ENCODE data around the gene TIGD7.

TIGD7 gene, protein sequence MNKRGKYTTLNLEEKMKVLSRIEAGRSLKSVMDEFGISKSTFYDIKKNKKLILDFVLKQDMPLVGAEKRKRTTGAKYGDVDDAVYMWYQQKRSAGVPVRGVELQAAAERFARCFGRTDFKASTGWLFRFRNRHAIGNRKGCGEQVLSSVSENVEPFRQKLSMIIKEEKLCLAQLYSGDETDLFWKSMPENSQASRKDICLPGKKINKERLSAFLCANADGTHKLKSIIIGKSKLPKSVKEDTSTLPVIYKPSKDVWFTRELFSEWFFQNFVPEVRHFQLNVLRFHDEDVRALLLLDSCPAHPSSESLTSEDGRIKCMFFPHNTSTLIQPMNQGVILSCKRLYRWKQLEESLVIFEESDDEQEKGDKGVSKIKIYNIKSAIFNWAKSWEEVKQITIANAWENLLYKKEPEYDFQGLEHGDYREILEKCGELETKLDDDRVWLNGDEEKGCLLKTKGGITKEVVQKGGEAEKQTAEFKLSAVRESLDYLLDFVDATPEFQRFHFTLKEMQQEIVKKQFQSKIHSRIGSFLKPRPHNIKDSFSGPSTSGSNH

GRCh38 chr16:3305109-3306068 is at the start of gene TIGD7, which contains the start of gene ZNF75A:
Gene TIGD7 (minus strand): TSS chr16:3305430. CDS start chr16:3300614, 4,816 bp downstream.
Gene ZNF75A (plus strand): TSS chr16:3305497. CDS start chr16:3308429, 2,932 bp downstream.
- DNase-seq: peak; percentile 85

DNA sequence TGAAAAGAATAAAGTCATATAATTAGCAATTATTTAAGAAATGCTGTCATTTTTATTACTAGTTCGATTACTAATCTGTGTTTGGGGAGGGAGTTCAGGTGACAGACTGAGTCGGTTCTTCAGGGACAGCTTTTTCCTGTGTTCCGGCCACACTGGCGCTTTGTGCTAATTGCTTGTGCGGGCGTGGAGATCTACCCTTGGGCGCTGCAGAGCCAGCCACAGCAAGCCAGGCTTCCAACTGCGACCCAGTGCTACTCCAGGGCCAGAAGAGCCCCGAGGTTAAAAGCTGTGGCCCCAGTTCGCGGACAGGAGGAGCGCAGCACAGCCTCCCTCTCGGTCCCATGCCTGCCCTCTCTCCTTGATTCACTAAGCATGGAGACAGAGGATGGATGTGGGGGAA is 43.9 kb upstream of the TIGD7 start:
- DNase-seq: no peak

DNA sequence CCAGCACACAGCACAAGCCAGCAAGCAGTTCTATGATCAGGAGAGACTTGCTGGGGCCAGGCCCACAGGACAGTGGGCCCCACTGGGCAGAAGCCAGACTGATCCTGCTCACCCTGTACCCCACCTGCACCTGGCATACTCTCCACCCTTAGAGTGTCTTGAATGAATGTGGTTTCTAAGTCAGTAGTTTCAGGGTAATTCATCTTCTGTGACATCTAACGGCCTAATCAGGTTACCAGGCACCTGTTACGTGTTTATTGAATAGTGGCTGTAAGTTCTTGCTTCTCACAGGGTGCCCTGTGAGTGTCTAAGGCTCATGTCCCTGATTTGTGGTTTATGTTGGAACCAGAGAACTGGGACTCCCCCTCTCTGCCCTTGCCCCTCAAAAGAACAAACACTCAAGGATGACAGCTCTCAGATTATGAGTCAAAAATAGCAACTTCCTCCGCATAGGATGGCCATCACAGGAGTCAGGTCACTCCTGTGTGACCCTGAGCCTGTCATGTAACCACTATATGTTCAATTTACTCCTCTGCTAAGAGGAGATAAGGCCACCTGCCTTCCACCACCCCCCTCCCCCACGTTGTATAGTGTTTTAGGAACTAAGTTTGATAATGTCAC is 43.4 kb upstream of the TIGD7 start:
- no peak for DNase-seq

- DNase-seq: no peak
Measured at GRCh38 chr16:3347586-3347985, 42.4 kb upstream of the TIGD7 start.

- no peak for DNase-seq
Measured at GRCh38 chr16:3346041-3346440, 40.8 kb upstream of the TIGD7 start.

DNA sequence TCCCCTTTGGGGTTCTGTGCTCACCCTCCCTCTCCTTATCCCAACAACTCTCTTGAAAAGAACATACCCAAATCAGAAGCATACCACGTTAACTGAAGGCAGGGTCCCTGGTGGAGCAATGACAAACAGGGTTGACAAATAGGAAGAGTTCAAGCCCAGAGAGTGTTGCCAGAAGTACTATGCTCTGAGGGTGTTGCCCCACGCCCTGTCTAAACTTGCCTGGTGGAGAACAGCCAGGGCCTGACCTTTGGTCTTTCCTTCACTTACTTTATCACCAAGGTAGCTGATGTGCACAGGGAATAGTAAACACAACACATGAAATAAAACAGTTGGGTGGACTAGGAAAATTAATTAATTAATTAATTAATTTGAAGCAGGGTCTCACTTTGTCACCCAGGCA is 23.4 kb upstream of the TIGD7 start:
- DNase-seq: no peak

- no peak for DNase-seq
Measured at GRCh38 chr16:3328104-3328503, 22.9 kb upstream of the TIGD7 start.

DNA sequence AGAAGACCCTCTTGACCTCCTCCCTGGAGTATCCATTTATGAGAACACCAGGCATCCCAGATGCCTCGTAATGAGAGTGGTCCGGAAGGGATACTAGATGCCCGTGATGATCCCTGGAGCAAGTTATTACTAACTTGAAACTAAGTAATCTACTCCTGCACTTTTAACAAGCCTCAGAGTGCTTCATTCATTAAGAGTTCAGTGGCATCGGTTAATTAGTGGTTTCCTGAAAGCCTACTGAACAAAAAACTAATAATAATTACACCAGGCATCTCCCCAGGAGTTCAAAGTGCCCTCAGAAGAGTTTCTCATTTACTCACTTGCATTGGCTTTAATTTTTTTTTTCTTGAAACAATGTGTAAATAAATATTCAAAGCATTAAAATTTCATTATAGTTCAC is 22.3 kb upstream of the TIGD7 start:
- DNase-seq: no peak

GRCh38 chr16:3321816-3322215 is 16.6 kb upstream of the TIGD7 start:
- no peak for DNase-seq

- DNase-seq: no peak
Measured at GRCh38 chr16:3317315-3317999, 12.2 kb upstream of the TIGD7 start.

DNA sequence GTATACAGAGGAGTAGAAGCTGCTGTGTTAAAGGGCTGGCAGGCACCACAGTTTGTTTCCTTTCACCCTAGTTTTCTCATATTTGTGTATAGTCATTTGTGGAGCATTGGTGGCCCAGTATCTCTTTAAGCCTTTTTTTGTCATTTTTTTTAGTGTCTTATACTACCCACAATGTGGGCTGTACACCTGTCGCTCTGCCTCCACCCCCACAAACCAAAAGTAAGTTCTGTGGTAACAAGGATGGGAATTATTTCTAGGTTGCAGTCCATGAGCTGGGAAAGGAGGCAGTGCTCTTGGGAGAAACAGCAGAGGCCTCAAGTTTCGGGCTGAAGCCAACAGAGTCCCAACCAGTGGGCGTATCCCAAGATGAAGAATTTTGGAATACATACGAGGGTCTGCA is 6.3 kb upstream of the TIGD7 start:
- DNase-seq: no peak

DNA sequence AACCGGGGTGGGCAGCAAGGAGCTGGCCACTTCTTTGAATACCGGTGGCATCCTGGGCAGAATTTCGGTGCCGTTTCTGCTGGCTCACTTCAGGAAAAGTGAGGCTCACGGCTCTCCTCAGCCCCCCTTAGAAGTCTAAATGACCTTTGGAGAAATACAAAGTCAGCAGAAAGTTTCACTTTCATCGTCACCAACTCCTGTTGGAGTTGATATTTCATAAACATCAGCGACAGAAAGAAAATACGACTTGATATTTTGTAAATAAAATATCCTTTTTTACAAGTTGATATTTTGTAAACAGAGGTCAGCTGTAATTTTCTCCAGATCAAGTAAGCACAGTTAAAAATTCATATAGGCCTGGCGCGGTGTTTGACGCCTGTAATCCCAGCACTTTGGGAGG is 848 bp upstream of the TIGD7 start:
- no peak for DNase-seq

GRCh38 chr16:3304370-3304769 is 860 bp downstream of the TIGD7 start:
- no peak for DNase-seq

DNA sequence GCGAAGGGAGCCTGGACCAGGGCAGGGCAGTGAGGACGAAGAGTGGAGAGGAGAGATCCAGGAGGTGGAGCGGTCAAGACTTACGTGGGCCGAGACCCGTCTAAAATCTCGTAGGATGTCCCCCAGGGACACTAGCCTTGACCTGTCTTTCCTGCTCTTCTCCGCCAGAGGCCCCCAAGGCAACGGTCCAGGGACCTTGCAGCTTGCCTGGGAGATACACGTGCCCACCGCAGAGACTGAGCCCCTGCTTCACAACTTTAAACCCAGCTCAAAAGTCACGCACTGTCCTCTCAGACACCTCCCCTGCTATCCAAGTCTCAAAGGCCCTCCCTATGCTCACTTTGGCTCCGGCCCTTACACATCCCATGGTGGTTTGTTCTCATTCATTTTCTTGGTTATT is 9.4 kb downstream of the TIGD7 start:
- no peak for DNase-seq

DNA sequence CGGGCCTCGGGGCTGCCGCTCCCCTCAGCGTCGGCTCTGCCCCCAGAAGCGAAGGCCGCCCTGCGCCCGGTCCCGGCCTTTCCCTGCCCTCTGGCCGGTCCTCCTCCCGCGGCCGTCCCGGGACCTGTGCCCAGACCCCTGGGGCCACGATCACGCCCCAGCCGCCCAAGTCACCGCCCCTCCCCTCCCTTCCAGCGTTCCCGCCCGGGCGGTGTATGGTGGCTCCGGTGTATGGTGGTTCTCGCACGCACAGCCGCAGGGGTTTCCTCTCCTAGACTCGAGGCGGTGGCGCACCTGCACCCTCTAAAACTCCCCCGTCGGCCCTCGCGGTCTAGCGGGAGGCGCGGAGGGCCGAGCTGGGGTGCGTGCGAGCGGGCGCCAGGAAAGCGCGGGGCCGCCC is 10.0 kb downstream of the TIGD7 start:
- no peak for DNase-seq

DNA sequence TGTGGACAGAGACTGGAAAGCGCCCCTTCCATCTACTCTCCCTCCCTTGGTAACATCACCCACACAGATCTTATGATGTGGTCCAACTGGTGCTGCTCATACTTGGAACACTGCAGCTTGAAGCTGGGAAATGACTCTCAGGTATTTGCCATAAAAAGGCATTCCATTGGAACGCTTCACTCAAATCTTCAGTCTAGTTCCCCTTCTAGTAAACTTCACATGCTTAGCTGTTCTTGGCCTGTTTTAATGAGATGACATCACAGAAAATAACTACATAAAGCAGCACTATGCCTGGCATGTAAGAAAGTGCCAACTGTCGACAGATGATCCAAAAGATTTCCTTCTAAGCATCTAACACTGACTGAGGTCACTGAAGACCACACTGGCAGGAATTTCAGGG is 12.6 kb downstream of the TIGD7 start:
- no peak for DNase-seq

DNA sequence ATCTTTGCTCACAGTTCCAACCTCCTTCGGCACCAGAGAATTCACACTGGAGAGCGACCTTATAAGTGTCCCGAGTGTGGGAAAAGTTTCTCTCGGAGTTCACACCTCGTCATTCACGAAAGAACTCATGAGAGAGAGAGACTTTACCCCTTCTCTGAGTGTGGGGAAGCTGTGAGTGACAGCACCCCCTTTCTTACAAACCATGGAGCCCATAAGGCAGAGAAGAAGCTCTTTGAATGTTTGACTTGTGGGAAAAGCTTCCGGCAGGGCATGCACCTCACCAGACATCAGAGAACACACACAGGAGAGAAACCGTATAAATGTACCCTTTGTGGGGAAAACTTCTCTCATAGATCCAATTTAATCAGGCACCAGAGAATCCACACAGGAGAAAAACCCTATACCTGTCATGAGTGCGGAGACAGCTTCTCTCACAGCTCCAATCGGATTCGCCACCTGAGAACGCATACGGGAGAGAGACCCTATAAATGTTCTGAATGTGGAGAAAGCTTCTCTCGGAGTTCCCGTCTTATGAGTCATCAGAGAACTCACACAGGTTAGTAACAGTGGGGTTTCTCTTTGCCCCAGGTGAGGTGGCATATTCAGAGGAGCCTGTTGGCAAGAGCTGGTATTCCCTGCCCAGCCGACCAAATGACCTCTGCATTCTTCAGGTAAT is 15.1 kb downstream of the TIGD7 start:
- no peak for DNase-seq

- no peak for DNase-seq
Measured at GRCh38 chr16:3285131-3285530, 20.1 kb downstream of the TIGD7 start.

DNA sequence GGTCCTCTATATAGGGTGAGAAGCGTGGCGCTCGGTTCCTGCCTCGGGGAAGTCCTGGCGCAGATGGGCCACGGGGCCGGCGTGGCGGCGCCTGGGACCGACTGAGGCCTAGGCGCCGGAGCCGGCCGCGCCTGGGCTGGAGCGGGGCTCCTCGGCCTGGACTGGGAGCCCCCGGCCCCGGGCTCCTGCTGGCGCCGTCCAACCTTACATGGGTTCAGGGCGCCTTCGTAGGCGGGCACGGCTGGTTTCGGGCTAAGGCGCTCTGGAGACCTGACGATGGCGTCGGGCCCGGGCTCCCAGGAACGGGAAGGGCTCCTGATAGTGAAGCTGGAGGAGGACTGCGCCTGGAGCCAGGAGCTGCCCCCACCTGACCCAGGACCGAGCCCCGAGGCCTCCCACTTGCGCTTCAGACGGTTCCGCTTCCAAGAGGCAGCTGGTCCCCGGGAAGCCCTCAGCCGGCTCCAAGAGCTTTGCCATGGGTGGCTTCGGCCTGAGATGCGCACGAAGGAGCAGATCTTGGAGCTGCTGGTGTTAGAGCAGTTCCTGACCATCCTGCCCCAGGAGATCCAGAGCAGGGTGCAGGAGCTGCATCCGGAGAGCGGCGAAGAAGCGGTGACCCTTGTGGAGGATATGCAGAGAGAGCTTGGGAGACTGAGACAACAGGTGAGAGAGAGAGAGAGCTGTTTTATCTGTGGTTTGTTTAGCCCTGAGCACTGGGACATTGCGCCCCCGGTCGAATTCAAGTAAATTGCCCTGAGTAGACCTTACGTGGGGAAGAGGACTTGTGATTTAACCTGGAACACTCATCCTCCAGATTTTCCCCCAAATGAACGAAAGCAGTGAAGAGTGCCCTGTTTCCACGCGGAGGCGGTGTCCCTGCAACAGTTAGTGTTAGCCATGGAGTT is 21.4 kb downstream of the TIGD7 start:
- no peak for DNase-seq

- peak; percentile 93 for DNase-seq
Measured at GRCh38 chr16:3282730-3283542, 22.3 kb downstream of the TIGD7 start, which contains the start of gene ZNF263. Gene ZNF263 (plus strand): TSS chr16:3283491. CDS start chr16:3283819, 328 bp downstream.
